GM12878 (cell line): Measurements from ENCODE around the gene RELL2. TPM values are rescaled to one million over a fixed set of nuclear protein-coding genes. Genes with fewer than 3 reads are reported as not detected.
A peak's percentile ranks its signal among the peaks of the same experiment; 100 is the strongest.

Source experiments
- ATF7 ChIP-seq: fragments of 450-650 bp; IDR thresholded peaks from 2 replicates; pipeline ENCODE4 v1.6.1; 2016; ENCODE audit warnings: low read depth, mild to moderate bottlenecking
- BACH1 ChIP-seq: fragments of 450-650 bp; IDR thresholded peaks from 2 replicates; pipeline ENCODE4 v1.6.1; 2017; ENCODE audit warnings: mild to moderate bottlenecking, borderline replicate concordance
- CBX5 ChIP-seq: sonication (generic); IDR thresholded peaks from 2 replicates; pipeline ENCODE4 v1.6.1; 2016; ENCODE audit warnings: low read depth, moderate library complexity, mild to moderate bottlenecking, inconsistent platforms
- CHD2 ChIP-seq: IDR thresholded peaks from 2 replicates; pipeline ENCODE4 v1.6.1; 2011; ENCODE audit warnings: low read depth, low read length, improper control_type of control experiment, borderline replicate concordance
- EED ChIP-seq: sonication (generic); IDR thresholded peaks from 2 replicates; pipeline ENCODE4 v1.6.1; 2016; ENCODE audit warnings: antibody characterized with exemption, low read depth
- GATAD2B ChIP-seq: fragments of 450-650 bp; conservative IDR thresholded peaks from 2 replicates; pipeline ENCODE4 v1.6.1; 2017; ENCODE audit warnings: low read depth, mild to moderate bottlenecking, moderate library complexity
- IKZF1 ChIP-seq: fragments of 450-650 bp; conservative IDR thresholded peaks from 2 replicates; pipeline ENCODE4 v1.6.1; 2017; ENCODE audit warnings: antibody characterized with exemption, mild to moderate bottlenecking
- IKZF2 ChIP-seq, 2 experiments: fragments of 450-650 bp; IDR thresholded peaks; 2 replicates each; pipeline ENCODE4 v1.6.1; 2017; ENCODE audit warnings: mild to moderate bottlenecking in 2 of 2, moderate library complexity in 2 of 2
- IRF4 ChIP-seq: IDR thresholded peaks from 2 replicates; pipeline ENCODE4 v1.6.1; 2011; ENCODE audit warnings: low read depth, low read length
- JUNB ChIP-seq: IDR thresholded peaks from 2 replicates; pipeline ENCODE4 v1.6.1; 2016; ENCODE audit warnings: antibody characterized with exemption, mild to moderate bottlenecking
- JUND ChIP-seq: IDR thresholded peaks from 2 replicates; pipeline ENCODE4 v1.6.1; 2012; ENCODE audit warnings: low read depth, mild to moderate bottlenecking, low read length, improper control_type of control experiment, moderate library complexity
- KDM1A ChIP-seq: fragments of 200-600 bp; sonication (generic); IDR thresholded peaks from 2 replicates; pipeline ENCODE4 v1.6.1; 2016; ENCODE audit warnings: borderline replicate concordance
- MTA2 ChIP-seq: fragments of 450-650 bp; IDR thresholded peaks from 2 replicates; pipeline ENCODE4 v1.6.1; 2016; ENCODE audit warnings: low read depth, mild to moderate bottlenecking, moderate library complexity
- MYB ChIP-seq: fragments of 150-350 bp; IDR thresholded peaks from 2 replicates; pipeline ENCODE4 v1.6.1; 2014; ENCODE audit warnings: mild to moderate bottlenecking, low read depth, low read length, borderline replicate concordance
- MYC ChIP-seq: IDR thresholded peaks from 2 replicates; pipeline ENCODE4 v1.6.1; 2011; ENCODE audit warnings: mild to moderate bottlenecking, low read length, moderate library complexity, inconsistent platforms; ENCODE audit not compliant: insufficient read depth, insufficient replicate concordance, insufficient read length, severe bottlenecking
- NFYB ChIP-seq: IDR thresholded peaks from 2 replicates; pipeline ENCODE4 v1.6.1; 2011; ENCODE audit warnings: low read depth, mild to moderate bottlenecking, low read length, improper control_type of control experiment, moderate library complexity; ENCODE audit not compliant: insufficient read depth
- PAX5 ChIP-seq: IDR thresholded peaks from 2 replicates; pipeline ENCODE4 v1.6.1; 2011; ENCODE audit warnings: low read depth, low read length, borderline replicate concordance
- PAX8 ChIP-seq: fragments of 450-650 bp; IDR thresholded peaks from 2 replicates; pipeline ENCODE4 v1.6.1; 2017; ENCODE audit warnings: mild to moderate bottlenecking, moderate library complexity
- POLR2A ChIP-seq: IDR thresholded peaks from 2 replicates; pipeline ENCODE4 v1.6.1; 2011; ENCODE audit warnings: low read depth, mild to moderate bottlenecking, low read length
- POU2F2 ChIP-seq: IDR thresholded peaks from 3 replicates; pipeline ENCODE4 v1.6.1; 2011; ENCODE audit warnings: low read depth, mild to moderate bottlenecking, low read length, borderline replicate concordance
- RAD21 ChIP-seq: IDR thresholded peaks from 2 replicates; pipeline ENCODE4 v1.6.1; 2011; ENCODE audit warnings: mild to moderate bottlenecking, low read depth, low read length, moderate library complexity; ENCODE audit not compliant: insufficient read depth
- RELA ChIP-seq: fragments of 450-650 bp; IDR thresholded peaks from 2 replicates; pipeline ENCODE4 v1.8.0; 2014; ENCODE audit warnings: borderline replicate concordance; ENCODE audit not compliant: partially characterized antibody
- TCF12 ChIP-seq: IDR thresholded peaks from 2 replicates; pipeline ENCODE4 v1.6.1; 2011; ENCODE audit warnings: low read depth, mild to moderate bottlenecking, low read length
- TCF3 ChIP-seq: IDR thresholded peaks from 2 replicates; pipeline ENCODE4 v1.6.1; 2012; ENCODE audit warnings: low read depth, mild to moderate bottlenecking, low read length, borderline replicate concordance; ENCODE audit not compliant: insufficient read depth
- YBX1 ChIP-seq: fragments of 450-650 bp; IDR thresholded peaks from 2 replicates; pipeline ENCODE4 v1.6.1; 2016; ENCODE audit warnings: antibody characterized with exemption
- ZSCAN29 ChIP-seq: fragments of 450-650 bp; IDR thresholded peaks from 2 replicates; pipeline ENCODE4 v1.6.1; 2017; ENCODE audit warnings: mild to moderate bottlenecking, moderate library complexity
- polyA plus RNA-seq, 11 experiments: library from polyadenylated mRNA; depleted of rRNA in 4 of 11; unstranded in 6 of 11; stranded (reverse) in 5 of 11; fragments of >200 nt; fragmentation: Nextera tagmentation in 4 of 11; fragmentation: Illumina TruSeq in 1 of 11; extraction: Ambion mirVana in 4 of 11; extraction: Trizol in 1 of 11; gene quantifications; 1 replicate in 1 of 11; 2 replicates in 10 of 11; pipeline versions ENCODE4 v1.2.1 to v1.2.3, GENCODE V29; 2011 to 2016; ENCODE audit warnings: inconsistent platforms in 2 of 11, missing spikeins in 2 of 11, low read depth in 1 of 11
- total RNA-seq, 4 experiments: library from RNA; depleted of rRNA in 3 of 4; stranded (reverse); fragments of >200 nt in 3 of 4; fragmentation: Illumina TruSeq in 1 of 4; extraction: Trizol in 1 of 4; gene quantifications; 2 replicates each; pipeline versions ENCODE4 v1.2.1 to v1.2.3, GENCODE V29; 2013 to 2021
- TF ChIP-seq, protein P1 (sequence below): IDR thresholded peaks from 2 replicates; pipeline ENCODE4 v1.6.1; 2011; ENCODE audit warnings: borderline replicate concordance, low read depth, mild to moderate bottlenecking, moderate library complexity, mixed read lengths, low read length; ENCODE audit not compliant: insufficient read depth; ENCODE audit errors: extremely low read length
- TF ChIP-seq, protein P2 (sequence below), 3 experiments: IDR thresholded peaks in 2 of 3; conservative IDR thresholded peaks in 1 of 3; 2 replicates each; pipeline ENCODE4 v1.5.1; 2011; ENCODE audit warnings: low read depth in 3 of 3, low read length in 3 of 3, mild to moderate bottlenecking in 3 of 3, control low read depth in 2 of 3, moderate library complexity in 2 of 3, inconsistent platforms in 1 of 3, mixed read lengths in 1 of 3; ENCODE audit not compliant: control insufficient read depth in 2 of 3, insufficient read depth in 1 of 3; ENCODE audit errors: extremely low read depth in 1 of 3
- TF ChIP-seq, protein P3 (sequence below): fragments of 450-650 bp; IDR thresholded peaks from 2 replicates; pipeline ENCODE4 v1.6.1; 2017; ENCODE audit warnings: mild to moderate bottlenecking

The RELL2 gene
- total and polyA plus RNA-seq, 10 of the 15 experiments (the other 5 are each of a cell fraction or from before 2014, with no cell fraction given), result 0.23 to 21.4 (median 7.1) TPM

GRCh38 chr5:141641634-141642267 lies 5.0 kb downstream of the RELL2 start (continued):
- TF ChIP-seq BACH1, result peak; percentile 58; the same call in 1 of the 2 replicates
- TF ChIP-seq, protein P1, sequence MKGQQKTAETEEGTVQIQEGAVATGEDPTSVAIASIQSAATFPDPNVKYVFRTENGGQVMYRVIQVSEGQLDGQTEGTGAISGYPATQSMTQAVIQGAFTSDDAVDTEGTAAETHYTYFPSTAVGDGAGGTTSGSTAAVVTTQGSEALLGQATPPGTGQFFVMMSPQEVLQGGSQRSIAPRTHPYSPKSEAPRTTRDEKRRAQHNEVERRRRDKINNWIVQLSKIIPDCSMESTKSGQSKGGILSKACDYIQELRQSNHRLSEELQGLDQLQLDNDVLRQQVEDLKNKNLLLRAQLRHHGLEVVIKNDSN, result no peak
- TF ChIP-seq RAD21, result peak; percentile 39; the same call in 1 of the 2 replicates
- no peak for TF ChIP-seq MYC
- TF ChIP-seq MYB, result no peak
- no peak for TF ChIP-seq ZSCAN29
- TF ChIP-seq EED, result peak; percentile 49; the same call in 1 of the 2 replicates
- no peak for TF ChIP-seq TCF12
- TF ChIP-seq, protein P2, sequence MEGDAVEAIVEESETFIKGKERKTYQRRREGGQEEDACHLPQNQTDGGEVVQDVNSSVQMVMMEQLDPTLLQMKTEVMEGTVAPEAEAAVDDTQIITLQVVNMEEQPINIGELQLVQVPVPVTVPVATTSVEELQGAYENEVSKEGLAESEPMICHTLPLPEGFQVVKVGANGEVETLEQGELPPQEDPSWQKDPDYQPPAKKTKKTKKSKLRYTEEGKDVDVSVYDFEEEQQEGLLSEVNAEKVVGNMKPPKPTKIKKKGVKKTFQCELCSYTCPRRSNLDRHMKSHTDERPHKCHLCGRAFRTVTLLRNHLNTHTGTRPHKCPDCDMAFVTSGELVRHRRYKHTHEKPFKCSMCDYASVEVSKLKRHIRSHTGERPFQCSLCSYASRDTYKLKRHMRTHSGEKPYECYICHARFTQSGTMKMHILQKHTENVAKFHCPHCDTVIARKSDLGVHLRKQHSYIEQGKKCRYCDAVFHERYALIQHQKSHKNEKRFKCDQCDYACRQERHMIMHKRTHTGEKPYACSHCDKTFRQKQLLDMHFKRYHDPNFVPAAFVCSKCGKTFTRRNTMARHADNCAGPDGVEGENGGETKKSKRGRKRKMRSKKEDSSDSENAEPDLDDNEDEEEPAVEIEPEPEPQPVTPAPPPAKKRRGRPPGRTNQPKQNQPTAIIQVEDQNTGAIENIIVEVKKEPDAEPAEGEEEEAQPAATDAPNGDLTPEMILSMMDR (IDR thresholded peaks at IDR 0.05 in 2 of 3, conservative IDR thresholded peaks at IDR 0.05 in 1 of 3; ENCODE audit: control insufficient read depth in 2 of 3, extremely low read depth in 1 of 3, insufficient read depth in 1 of 3, low read depth in 3 of 3, low read length in 3 of 3), result peak in 1 of 3 experiments; percentile 14; a peak in 1 of 6 replicates
- TF ChIP-seq RELA, result no peak
- no peak for TF ChIP-seq KDM1A
- TF ChIP-seq TCF3, result no peak
- TF ChIP-seq JUNB, result peak; percentile 60; the same call in 1 of the 2 replicates
- no peak for TF ChIP-seq POLR2A
- TF ChIP-seq ATF7, result 0 out of 2 replicates have a peak, but pooled peaks have one; percentile 25
- no peak for TF ChIP-seq NFYB
- TF ChIP-seq JUND, result no peak
- TF ChIP-seq IRF4, result peak; percentile 61; the same call in 1 of the 2 replicates
- TF ChIP-seq PAX8, result no peak
- no peak for TF ChIP-seq GATAD2B
- TF ChIP-seq MTA2, result no peak
- TF ChIP-seq IKZF1, result peak; percentile 58; the same call in 1 of the 2 replicates
- peak; percentile 29 to 40; a peak in 3 of 4 replicates for TF ChIP-seq IKZF2 (IDR thresholded peaks at IDR 0.05)
- no peak for TF ChIP-seq CHD2
- TF ChIP-seq, protein P3, sequence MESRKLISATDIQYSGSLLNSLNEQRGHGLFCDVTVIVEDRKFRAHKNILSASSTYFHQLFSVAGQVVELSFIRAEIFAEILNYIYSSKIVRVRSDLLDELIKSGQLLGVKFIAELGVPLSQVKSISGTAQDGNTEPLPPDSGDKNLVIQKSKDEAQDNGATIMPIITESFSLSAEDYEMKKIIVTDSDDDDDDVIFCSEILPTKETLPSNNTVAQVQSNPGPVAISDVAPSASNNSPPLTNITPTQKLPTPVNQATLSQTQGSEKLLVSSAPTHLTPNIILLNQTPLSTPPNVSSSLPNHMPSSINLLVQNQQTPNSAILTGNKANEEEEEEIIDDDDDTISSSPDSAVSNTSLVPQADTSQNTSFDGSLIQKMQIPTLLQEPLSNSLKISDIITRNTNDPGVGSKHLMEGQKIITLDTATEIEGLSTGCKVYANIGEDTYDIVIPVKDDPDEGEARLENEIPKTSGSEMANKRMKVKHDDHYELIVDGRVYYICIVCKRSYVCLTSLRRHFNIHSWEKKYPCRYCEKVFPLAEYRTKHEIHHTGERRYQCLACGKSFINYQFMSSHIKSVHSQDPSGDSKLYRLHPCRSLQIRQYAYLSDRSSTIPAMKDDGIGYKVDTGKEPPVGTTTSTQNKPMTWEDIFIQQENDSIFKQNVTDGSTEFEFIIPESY, result no peak
- TF ChIP-seq PAX5, result no peak
- no peak for TF ChIP-seq YBX1
- TF ChIP-seq POU2F2, result peak; percentile 43; the same call in 1 of the 3 replicates
- TF ChIP-seq CBX5, result peak; percentile 38; the same call in 1 of the 2 replicates
